Upper lobe of left lung (tissue), 4 donors: ENCODE data around the gene DNAJB6.

Source experiments
- EP300 ChIP-seq, 4 donors: sonication (generic); formaldehyde crosslinking; IDR thresholded peaks; one replicate each; pipeline ENCODE4 v1.5.1; 2017; ENCODE audit warnings: antibody characterized with exemption in 4 of 4, control low read depth in 2 of 4
- POLR2A ChIP-seq, 4 donors: fragments of 450-650 bp; IDR thresholded peaks; one replicate each; pipeline ENCODE4 v1.5.1; 2016 to 2017; ENCODE audit warnings: antibody characterized with exemption in 4 of 4, mild to moderate bottlenecking in 2 of 4
- POLR2AphosphoS5 ChIP-seq, 2 donors: sonication (generic); formaldehyde crosslinking; IDR thresholded peaks; one replicate each; pipeline ENCODE4 v1.5.1; 2017; ENCODE audit warnings: antibody characterized with exemption in 2 of 2
- TF ChIP-seq, protein P1 (sequence below), 6 experiments: fragments of 450-650 bp in 4 of 6; fragments of 200-600 bp in 2 of 6; sonication (generic) in 2 of 6; IDR thresholded peaks; one replicate each; pipeline ENCODE4 v1.5.1; 2016 to 2019; ENCODE audit warnings: antibody characterized with exemption in 6 of 6

DNA sequence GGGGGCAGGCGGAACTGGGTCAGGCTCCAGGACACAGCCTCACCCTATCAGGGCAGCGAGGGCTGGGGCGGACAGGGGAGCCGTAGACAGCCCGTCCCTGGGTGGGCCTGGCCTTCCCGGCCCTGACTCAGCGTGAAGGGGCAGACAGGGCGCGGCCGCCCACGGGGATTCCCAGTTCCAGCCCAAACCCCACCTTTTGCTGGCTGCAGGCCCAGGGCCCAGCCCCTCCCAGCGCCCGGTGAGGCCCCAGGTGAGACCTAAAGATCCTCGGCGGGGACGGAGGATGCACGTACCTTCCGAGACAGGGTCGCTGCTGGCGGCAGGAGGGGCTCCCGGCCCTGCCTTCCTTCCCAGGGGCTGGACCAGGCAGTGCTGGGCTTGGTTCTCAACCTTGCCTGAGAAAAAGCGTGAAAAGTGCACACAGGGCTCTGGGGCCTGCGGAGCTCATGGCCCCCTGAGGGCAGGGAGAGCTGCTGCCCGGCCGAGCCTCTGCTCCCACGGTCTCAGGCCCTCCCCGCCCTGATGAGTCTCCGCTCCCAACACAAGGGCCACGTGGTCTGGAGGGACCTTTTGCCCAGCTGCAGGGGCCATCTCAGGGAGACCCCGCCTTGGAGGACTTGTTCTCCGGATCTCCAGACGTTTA is 43.9 kb upstream of the DNAJB6 start:
- TF ChIP-seq, protein P1, sequence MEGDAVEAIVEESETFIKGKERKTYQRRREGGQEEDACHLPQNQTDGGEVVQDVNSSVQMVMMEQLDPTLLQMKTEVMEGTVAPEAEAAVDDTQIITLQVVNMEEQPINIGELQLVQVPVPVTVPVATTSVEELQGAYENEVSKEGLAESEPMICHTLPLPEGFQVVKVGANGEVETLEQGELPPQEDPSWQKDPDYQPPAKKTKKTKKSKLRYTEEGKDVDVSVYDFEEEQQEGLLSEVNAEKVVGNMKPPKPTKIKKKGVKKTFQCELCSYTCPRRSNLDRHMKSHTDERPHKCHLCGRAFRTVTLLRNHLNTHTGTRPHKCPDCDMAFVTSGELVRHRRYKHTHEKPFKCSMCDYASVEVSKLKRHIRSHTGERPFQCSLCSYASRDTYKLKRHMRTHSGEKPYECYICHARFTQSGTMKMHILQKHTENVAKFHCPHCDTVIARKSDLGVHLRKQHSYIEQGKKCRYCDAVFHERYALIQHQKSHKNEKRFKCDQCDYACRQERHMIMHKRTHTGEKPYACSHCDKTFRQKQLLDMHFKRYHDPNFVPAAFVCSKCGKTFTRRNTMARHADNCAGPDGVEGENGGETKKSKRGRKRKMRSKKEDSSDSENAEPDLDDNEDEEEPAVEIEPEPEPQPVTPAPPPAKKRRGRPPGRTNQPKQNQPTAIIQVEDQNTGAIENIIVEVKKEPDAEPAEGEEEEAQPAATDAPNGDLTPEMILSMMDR (IDR thresholded peaks at IDR 0.05) = no peak
- TF ChIP-seq POLR2A (IDR thresholded peaks at IDR 0.05) (no peak), POLR2AphosphoS5 (IDR thresholded peaks at IDR 0.05) (no peak), EP300 (IDR thresholded peaks at IDR 0.05) (no peak)
